Kidney tubule cell (primary cell): ENCODE data around the gene TEAD3.

Source experiments
- DNase-seq: peaks from one replicate; pipeline ENCODE4 v3.0.0-alpha.2; 2018; ENCODE audit warnings: low spot score

TEAD3 gene

GRCh38 chr6:35492258-35492973 is 4.5 kb downstream of the TEAD3 start:
- no peak for DNase-seq

GRCh38 chr6:35491558-35492257 is 5.2 kb downstream of the TEAD3 start:
- DNase-seq, result no peak

GRCh38 chr6:35490821-35491557 is 5.9 kb downstream of the TEAD3 start:
- DNase-seq, result no peak

GRCh38 chr6:35489995-35490791 is 6.7 kb downstream of the TEAD3 start:
- DNase-seq, result no peak

GRCh38 chr6:35489066-35489465 is 7.8 kb downstream of the TEAD3 start:
- DNase-seq, result no peak

- no peak for DNase-seq
These were observed 8.4 kb downstream of the TEAD3 start for GRCh38 chr6:35488517-35488862.

GRCh38 chr6:35487658-35488516 is 9.0 kb downstream of the TEAD3 start:
- DNase-seq, result no peak

GRCh38 chr6:35486005-35486925 is 10.6 kb downstream of the TEAD3 start:
- peak; percentile 43 for DNase-seq

GRCh38 chr6:35485402-35485877 is 11.4 kb downstream of the TEAD3 start:
- peak; percentile 55 for DNase-seq

GRCh38 chr6:35484921-35485392 is 11.9 kb downstream of the TEAD3 start:
- peak; percentile 77 for DNase-seq

- DNase-seq, result no peak
These were observed 12.8 kb downstream of the TEAD3 start for GRCh38 chr6:35483893-35484645.

GRCh38 chr6:35483490-35483889 is 13.4 kb downstream of the TEAD3 start:
- DNase-seq, result no peak

GRCh38 chr6:35483062-35483461 is 13.8 kb downstream of the TEAD3 start:
- DNase-seq, result no peak

GRCh38 chr6:35481226-35481625 is 15.7 kb downstream of the TEAD3 start:
- no peak for DNase-seq

GRCh38 chr6:35480176-35480575 is 16.7 kb downstream of the TEAD3 start:
- DNase-seq, result no peak

- no peak for DNase-seq
These were observed 18.6 kb downstream of the TEAD3 start for GRCh38 chr6:35478259-35478658.

GRCh38 chr6:35477551-35478179 is 19.2 kb downstream of the TEAD3 start:
- no peak for DNase-seq

GRCh38 chr6:35477028-35477427 is 19.9 kb downstream of the TEAD3 start:
- no peak for DNase-seq

GRCh38 chr6:35476004-35476403 is 20.9 kb downstream of the TEAD3 start:
- no peak for DNase-seq
